ENCODE data around the gene PSME4.
"Not testable (repeated sequence)": the region's sequence is repeated elsewhere in the genome, so short reads cannot be mapped to it uniquely, and the experiment has no call there.

The PSME4 gene

DNA sequence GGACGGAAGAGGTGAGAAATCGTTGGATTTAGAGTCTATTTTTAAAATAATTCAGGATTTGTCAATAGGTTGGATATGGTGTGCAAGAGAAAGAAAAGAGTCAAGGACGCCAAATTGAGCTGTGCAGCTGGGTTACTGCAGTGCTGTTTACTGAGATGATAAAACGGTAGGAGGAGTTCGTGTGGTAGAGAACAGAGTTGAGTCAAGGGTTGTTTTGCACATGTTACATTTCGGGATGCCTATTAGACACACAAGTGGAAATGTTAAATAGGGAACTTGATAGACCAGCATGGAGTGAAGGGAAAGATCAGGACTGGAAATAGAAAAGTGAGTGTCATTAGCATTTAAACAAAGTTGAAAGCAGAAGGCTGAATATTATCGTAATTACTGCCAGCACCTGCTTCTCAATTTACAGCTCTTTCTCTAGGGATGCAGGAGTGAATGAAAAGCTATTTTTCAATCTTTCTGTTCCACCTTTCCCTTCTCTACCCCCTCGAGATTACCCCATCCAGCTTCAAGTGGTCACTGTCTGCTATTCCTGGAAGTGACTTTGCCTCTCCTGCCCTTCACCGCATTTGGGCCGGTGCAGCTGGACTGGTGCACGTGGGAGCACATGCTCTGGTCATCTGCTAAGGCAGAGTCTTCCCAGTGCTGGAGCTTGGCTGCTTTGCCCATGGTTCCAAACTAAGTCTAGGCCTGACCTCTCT lies 141.4 kb downstream of the PSME4 start:
- H3K27me3 ChIP-seq (ENCODE audit: control insufficient read depth, insufficient read depth, low read length) = no peaks in the 10 kb centered on the region

DNA sequence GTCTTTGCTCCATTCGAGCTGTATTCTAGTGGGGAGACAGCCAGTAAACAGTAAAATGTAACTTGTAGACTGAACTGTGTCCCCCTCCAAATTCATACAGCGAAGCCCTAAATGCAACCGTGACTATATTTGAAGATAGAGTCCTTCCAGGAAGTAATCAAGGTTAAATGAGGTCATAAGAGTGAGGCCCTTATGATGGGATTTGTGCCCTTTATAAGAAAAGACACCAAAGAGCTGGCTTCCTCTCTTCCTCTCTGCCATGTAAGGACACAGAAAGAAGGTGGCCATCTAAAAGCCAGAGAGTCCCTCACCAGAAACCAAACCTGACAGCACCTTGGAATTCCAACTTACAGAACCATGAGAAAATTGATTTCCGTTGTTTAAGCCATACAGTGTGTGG lies 142.5 kb downstream of the PSME4 start:
- Histone ChIP-seq H3K36me3 (ENCODE audit: insufficient read depth, low read length) (peaks cover 8% of the 10 kb centered on the region), H3K4me1 (ENCODE audit: control insufficient read depth, insufficient read depth, low read length) (no peaks in the 10 kb centered on the region), H3K4me2 (ENCODE audit: low read length) (no peak overlapping the region), H3K9me3 (replicated peaks; ENCODE audit: low read length) (no peaks in the 10 kb centered on the region), H3K4me3 (ENCODE audit: low read length) (no peak overlapping the region), H3K27me3 (ENCODE audit: control insufficient read depth, insufficient read depth, low read length) (no peaks in the 10 kb centered on the region), H3K9ac (ENCODE audit: low read depth, low read length) (no peak overlapping the region)

More for the DNA sequence above, 141.4 kb downstream of the PSME4 start:
- H3K4me3 ChIP-seq (ENCODE audit: low read length) = no peak overlapping the region
- H3K36me3 ChIP-seq (ENCODE audit: insufficient read depth, low read length) = peaks cover 8% of the 10 kb centered on the region
- H3K9ac ChIP-seq (ENCODE audit: low read depth, low read length) = no peak overlapping the region
- no peaks in the 10 kb centered on the region for H3K4me1 ChIP-seq (ENCODE audit: control insufficient read depth, insufficient read depth, low read length)
- no peaks in the 10 kb centered on the region for H3K9me3 ChIP-seq (replicated peaks; ENCODE audit: low read length)
- no peak overlapping the region for H3K4me2 ChIP-seq (ENCODE audit: low read length)

DNA sequence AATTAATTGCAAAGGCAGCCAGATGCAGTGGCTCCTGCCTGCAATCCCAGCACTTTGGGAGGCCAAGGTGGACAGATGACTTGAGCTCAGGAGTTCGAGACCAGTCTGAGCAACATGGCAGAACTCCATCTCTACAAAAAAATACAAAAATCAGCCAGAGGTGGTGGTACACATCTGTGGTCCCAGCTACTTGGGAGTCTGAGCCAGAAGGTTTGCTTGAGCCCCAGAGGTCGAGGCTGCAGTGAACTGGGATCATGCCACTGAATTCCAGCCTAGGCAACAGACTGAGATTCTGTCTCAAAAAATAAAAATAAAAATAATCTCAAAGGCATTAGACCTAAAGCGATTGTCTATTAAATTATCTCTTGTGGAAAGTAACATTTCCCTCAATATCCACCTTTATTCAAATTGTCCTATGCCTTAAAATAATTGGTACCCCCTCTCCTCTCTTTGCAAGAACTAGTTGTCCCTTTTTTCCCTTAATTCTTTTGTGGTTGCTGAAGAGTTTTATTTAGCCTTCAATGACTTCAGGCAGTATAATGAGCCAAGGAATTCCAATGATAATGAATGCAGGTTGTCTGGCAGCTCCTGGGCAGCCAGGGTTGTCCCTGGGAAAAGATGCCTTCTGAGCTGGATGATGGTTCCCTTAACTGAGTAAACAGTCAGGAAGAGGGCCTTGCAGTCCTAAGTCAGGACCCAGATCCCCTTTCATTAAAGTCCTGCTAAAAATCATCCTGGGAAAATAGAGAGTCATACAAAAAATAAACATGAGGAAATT lies 143.2 kb downstream of the PSME4 start:
- H3K4me1 ChIP-seq (ENCODE audit: control insufficient read depth, insufficient read depth, low read length) = no peaks in the 10 kb centered on the region
- H3K9ac ChIP-seq (ENCODE audit: low read depth, low read length) = no peak overlapping the region
- H3K4me3 ChIP-seq (ENCODE audit: low read length) = no peak overlapping the region
- H3K9me3 ChIP-seq (replicated peaks; ENCODE audit: low read length) = no peaks in the 10 kb centered on the region
- H3K27me3 ChIP-seq (ENCODE audit: control insufficient read depth, insufficient read depth, low read length) = no peaks in the 10 kb centered on the region
- peaks cover 8% of the 10 kb centered on the region for H3K36me3 ChIP-seq (ENCODE audit: insufficient read depth, low read length)
- no peak overlapping the region for H3K4me2 ChIP-seq (ENCODE audit: low read length)

DNA sequence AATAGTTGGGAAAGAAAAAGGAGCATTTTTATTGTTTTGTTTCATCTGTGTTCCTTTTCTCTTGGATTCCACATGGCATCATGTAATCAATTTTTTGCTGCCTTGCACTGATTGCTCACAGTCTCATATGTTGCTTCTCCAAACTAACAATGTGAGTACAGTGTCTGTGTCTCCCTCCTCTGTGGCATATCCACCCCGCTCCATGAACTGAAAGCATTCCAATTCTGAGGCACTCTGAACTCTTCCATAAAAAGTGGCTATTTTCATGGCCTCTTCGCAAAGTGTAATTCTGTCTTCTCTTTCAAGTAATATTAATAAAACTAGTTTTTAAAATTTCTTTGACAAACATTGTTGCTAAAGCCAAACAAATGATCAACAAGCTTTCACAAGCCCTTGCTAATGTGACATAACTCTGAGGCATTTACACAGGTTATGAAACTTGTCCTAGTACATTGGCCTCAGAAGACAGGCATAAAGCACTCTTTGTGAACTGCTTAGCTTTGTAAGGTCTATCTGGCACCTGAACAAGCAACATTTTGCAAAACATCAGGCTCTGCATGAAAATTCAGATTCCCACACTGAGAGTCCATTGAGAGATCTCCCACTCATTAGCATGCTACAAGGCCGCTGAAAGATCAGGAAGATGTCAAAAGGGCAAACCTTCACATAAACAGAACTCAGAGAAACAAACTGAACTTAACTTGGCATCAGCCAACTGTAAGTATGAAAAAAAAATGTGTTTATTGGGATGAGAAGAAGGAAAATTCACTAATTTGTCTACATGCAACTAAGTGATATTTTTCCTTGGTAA lies 144.0 kb downstream of the PSME4 start:
- no peaks in the 10 kb centered on the region for H3K9me3 ChIP-seq (replicated peaks; ENCODE audit: low read length)
- no peaks in the 10 kb centered on the region for H3K4me1 ChIP-seq (ENCODE audit: control insufficient read depth, insufficient read depth, low read length)
- H3K9ac ChIP-seq (ENCODE audit: low read depth, low read length) = no peak overlapping the region
- H3K27me3 ChIP-seq (ENCODE audit: control insufficient read depth, insufficient read depth, low read length) = no peaks in the 10 kb centered on the region
- no peak overlapping the region for H3K4me2 ChIP-seq (ENCODE audit: low read length)
- H3K4me3 ChIP-seq (ENCODE audit: low read length) = no peak overlapping the region
- H3K36me3 ChIP-seq (ENCODE audit: insufficient read depth, low read length) = peaks cover 8% of the 10 kb centered on the region

DNA sequence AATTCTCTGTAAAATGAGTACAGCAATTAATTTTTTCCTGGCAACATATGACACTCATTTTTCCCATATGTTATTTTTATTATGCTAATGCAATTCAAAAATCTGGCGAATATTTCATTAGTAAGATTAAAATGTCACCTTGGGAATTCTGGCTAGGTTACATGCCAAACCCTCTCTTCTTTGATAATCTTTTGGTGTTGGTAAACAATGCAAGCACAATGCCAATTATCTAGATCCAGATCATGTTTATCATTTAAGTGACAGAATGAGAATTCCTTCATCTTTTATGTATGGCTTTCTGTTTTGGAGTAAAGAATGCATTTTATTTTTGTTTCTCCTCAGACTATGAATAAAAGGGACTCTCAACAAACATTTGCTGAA lies 144.8 kb downstream of the PSME4 start:
- peaks cover 5% of the 10 kb centered on the region for H3K36me3 ChIP-seq (ENCODE audit: insufficient read depth, low read length)
- no peak overlapping the region for H3K9ac ChIP-seq (ENCODE audit: low read depth, low read length)
- H3K4me3 ChIP-seq (ENCODE audit: low read length) = no peak overlapping the region
- no peaks in the 10 kb centered on the region for H3K4me1 ChIP-seq (ENCODE audit: control insufficient read depth, insufficient read depth, low read length)
- no peaks in the 10 kb centered on the region for H3K9me3 ChIP-seq (replicated peaks; ENCODE audit: low read length)
- no peak overlapping the region for H3K4me2 ChIP-seq (ENCODE audit: low read length)
- no peaks in the 10 kb centered on the region for H3K27me3 ChIP-seq (ENCODE audit: control insufficient read depth, insufficient read depth, low read length)

DNA sequence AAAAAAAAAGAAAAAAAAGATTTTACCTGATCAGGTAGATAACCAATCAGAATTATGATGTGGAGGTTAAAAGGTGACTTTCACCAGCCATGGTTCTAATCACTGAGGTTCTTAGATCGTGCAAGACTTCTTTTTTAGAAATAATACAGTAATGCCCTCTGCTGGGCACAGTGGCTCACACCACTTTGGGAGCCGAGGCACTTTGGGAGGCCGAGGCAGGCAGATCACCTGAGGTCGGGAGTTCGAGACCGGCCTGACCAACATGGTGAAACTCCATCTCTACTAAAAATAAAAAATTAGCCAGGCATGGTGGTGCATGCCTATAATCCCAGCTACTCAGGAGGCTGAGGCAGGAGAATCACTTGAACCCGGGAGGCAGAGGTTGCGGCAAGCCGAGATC lies 147.2 kb downstream of the PSME4 start:
- not testable (repeated sequence) for H3K4me2 ChIP-seq (ENCODE audit: low read length); H3K4me1 ChIP-seq (ENCODE audit: control insufficient read depth, insufficient read depth, low read length); H3K9ac ChIP-seq (ENCODE audit: low read depth, low read length); H3K27me3 ChIP-seq (ENCODE audit: control insufficient read depth, insufficient read depth, low read length); H3K4me3 ChIP-seq (ENCODE audit: low read length); H3K9me3 ChIP-seq (replicated peaks; ENCODE audit: low read length)
- peaks cover 20% of the 10 kb centered on the region for H3K36me3 ChIP-seq (ENCODE audit: insufficient read depth, low read length)

DNA sequence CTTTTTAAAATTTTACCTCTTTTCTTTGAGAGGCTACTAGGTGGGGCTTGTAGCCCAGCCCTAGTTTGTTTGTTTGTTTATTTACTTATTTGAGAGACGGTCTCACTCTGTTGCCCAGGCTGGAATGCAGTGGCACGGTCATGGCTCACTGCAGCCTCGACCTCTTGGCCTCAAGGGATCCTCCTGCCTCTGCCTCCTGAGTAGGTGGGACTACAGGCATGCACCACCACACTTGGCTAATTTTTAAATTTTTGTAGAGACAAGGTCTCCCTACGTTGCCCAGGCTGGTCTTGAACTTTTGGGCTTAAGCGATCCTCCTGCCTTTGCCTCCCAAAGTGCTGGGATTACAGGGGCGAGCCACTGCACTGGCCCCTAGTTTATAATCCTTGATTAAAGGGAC lies 149.0 kb downstream of the PSME4 start:
- H3K27me3 ChIP-seq (ENCODE audit: control insufficient read depth, insufficient read depth, low read length) = no peaks in the 10 kb centered on the region
- H3K36me3 ChIP-seq (ENCODE audit: insufficient read depth, low read length) = peaks cover 23% of the 10 kb centered on the region
- no peaks in the 10 kb centered on the region for H3K9me3 ChIP-seq (replicated peaks; ENCODE audit: low read length)
- no peak overlapping the region for H3K4me3 ChIP-seq (ENCODE audit: low read length)
- H3K9ac ChIP-seq (ENCODE audit: low read depth, low read length) = no peak overlapping the region
- no peak overlapping the region for H3K4me2 ChIP-seq (ENCODE audit: low read length)
- no peaks in the 10 kb centered on the region for H3K4me1 ChIP-seq (ENCODE audit: control insufficient read depth, insufficient read depth, low read length)

DNA sequence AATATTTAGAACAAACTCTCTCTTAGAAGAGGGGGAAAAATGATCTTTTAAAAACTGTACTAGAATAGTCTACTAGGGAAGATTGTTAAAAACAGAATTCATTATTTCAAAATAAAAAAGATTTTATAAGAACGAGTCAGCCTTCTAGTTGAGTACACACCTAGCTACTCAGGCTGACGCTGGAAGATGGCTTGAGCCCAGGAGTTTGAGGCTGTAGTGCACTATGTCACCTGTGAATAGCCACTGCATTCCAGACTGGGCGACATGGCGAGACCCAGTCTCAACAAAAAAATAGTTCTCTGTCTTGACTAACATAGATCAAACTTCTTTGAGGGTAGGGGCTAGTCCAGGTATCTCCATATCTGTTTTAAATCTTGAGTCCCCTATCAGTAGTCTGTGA lies 150.1 kb downstream of the PSME4 start:
- H3K4me2 ChIP-seq (ENCODE audit: low read length) = no peak overlapping the region

DNA sequence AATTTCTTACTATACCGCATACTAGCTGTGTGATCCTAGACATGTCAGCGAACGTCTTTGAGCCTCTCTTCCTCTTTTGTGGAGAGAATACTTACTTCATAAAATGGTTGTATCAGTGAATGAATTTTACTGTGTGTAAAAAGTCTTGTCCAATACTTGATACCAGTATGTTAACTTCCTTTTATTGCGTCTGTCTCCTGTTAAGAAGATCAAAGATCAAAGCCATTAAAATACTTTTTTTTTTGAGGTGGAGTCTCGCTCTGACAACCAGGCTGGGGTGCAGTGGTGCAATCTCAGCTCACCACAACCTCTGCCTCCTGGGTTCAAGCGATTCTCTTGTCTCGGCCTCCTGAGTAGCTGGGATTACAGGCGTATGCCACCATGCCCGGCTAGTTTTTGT lies 150.7 kb downstream of the PSME4 start:
- H3K4me1 ChIP-seq (ENCODE audit: control insufficient read depth, insufficient read depth, low read length) = no peaks in the 10 kb centered on the region
- peaks cover 39% of the 10 kb centered on the region for H3K36me3 ChIP-seq (ENCODE audit: insufficient read depth, low read length)
- H3K4me3 ChIP-seq (ENCODE audit: low read length) = no peak overlapping the region
- H3K9ac ChIP-seq (ENCODE audit: low read depth, low read length) = no peak overlapping the region
- no peaks in the 10 kb centered on the region for H3K27me3 ChIP-seq (ENCODE audit: control insufficient read depth, insufficient read depth, low read length)
- no peaks in the 10 kb centered on the region for H3K9me3 ChIP-seq (replicated peaks; ENCODE audit: low read length)
- H3K4me2 ChIP-seq (ENCODE audit: low read length) = no peak overlapping the region

More for the DNA sequence above, 150.1 kb downstream of the PSME4 start:
- H3K27me3 ChIP-seq (ENCODE audit: control insufficient read depth, insufficient read depth, low read length) = no peaks in the 10 kb centered on the region
- H3K9ac ChIP-seq (ENCODE audit: low read depth, low read length) = no peak overlapping the region
- no peak overlapping the region for H3K4me3 ChIP-seq (ENCODE audit: low read length)
- no peaks in the 10 kb centered on the region for H3K4me1 ChIP-seq (ENCODE audit: control insufficient read depth, insufficient read depth, low read length)
- H3K36me3 ChIP-seq (ENCODE audit: insufficient read depth, low read length) = peaks cover 32% of the 10 kb centered on the region
- no peaks in the 10 kb centered on the region for H3K9me3 ChIP-seq (replicated peaks; ENCODE audit: low read length)

DNA sequence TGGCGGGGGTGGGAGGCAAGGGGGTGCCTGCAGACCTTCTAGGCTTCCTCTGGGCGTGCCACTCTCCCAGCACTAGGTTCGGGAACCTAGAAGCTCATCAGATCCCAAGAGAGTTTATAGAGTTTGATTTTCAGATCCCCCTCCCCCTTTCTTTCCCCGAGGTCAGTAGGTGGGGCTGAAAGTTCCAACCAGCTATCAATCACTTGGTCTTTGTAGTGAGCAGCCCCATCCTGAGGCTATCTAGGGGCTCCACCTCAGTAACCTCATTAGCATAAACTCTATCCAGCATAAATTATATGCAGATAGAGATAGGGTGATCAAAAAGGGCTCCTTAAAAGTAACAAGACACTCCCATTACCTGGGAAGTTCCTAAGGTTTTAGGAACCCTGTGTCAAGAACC lies 151.2 kb downstream of the PSME4 start:
- H3K4me2 ChIP-seq (ENCODE audit: low read length) = no peak overlapping the region
- H3K36me3 ChIP-seq (ENCODE audit: insufficient read depth, low read length) = peaks cover 40% of the 10 kb centered on the region
- H3K27me3 ChIP-seq (ENCODE audit: control insufficient read depth, insufficient read depth, low read length) = no peaks in the 10 kb centered on the region
- no peak overlapping the region for H3K9ac ChIP-seq (ENCODE audit: low read depth, low read length)
- H3K9me3 ChIP-seq (replicated peaks; ENCODE audit: low read length) = no peaks in the 10 kb centered on the region
- H3K4me1 ChIP-seq (ENCODE audit: control insufficient read depth, insufficient read depth, low read length) = no peaks in the 10 kb centered on the region
- no peak overlapping the region for H3K4me3 ChIP-seq (ENCODE audit: low read length)

DNA sequence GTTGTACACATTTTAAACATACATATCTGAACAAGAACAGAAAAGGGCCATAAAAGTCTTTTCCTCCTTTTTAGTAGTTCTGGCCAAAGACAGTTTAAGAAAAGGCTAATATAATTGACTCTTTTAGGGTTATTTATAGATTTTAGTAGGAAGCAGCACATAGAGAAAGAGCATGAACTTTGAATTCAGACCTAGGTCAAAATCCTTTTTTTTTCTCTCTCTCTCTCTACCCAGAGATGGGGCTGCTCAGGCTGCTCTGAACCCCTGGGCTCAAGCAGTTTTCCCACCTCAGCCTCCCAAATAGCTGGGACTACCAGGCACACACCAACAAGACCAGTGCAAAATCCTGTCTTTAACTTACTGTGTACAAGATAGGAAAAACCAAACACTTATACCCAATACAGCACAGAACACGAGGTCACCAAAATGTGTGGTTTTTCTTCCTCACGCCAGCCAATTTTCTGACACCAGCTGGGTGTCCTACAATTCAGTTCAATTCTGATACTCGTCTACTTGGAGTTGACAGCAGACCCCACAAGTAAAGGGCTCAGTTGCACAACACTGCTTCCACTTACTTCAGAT lies 151.8 kb downstream of the PSME4 start:
- Histone ChIP-seq H3K9ac (ENCODE audit: low read depth, low read length) (no peak overlapping the region), H3K4me3 (ENCODE audit: low read length) (no peak overlapping the region), H3K4me2 (ENCODE audit: low read length) (no peak overlapping the region), H3K36me3 (ENCODE audit: insufficient read depth, low read length) (peaks cover 43% of the 10 kb centered on the region), H3K4me1 (ENCODE audit: control insufficient read depth, insufficient read depth, low read length) (no peaks in the 10 kb centered on the region), H3K9me3 (replicated peaks; ENCODE audit: low read length) (no peaks in the 10 kb centered on the region), H3K27me3 (ENCODE audit: control insufficient read depth, insufficient read depth, low read length) (no peaks in the 10 kb centered on the region)
